DMS153 treated with DMSO at 0.1 percent for 48 hours (cell line): ENCODE measurements around the gene KCTD11.
"Not testable (repeated sequence)": the region's sequence is repeated elsewhere in the genome, so short reads cannot be mapped to it uniquely, and the experiment has no call there.

Experiments
- DNase-seq: peaks from one replicate; lab custom pipeline; 2025; ENCODE audit not compliant: unreplicated experiment; lab: John Stamatoyannopoulos, UW

Gene KCTD11

GRCh38 chr17:7322520-7323194, 29.3 kb upstream of the KCTD11 start:
- DNase-seq: no peak

- no peak for DNase-seq
These were observed 28.1 kb upstream of the KCTD11 start for GRCh38 chr17:7323731-7324437.

DNA sequence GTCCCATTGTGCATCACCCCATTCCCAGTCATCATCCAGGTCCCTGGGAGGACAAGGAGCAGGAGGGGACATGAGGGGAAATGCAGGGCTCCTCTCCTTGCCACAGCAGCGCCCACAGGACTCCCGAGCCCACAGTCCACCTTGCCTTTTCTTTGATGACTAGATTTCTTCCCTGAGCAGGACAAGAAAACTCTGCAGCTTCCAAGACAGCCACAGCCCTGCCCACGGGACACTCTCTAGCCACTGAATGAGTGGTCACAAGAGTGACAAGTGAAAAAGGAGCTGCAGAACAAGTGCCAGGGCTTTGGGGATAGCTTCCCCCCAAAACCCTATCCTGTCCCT, 27.6 kb upstream of the KCTD11 start:
- no peak for DNase-seq

DNA sequence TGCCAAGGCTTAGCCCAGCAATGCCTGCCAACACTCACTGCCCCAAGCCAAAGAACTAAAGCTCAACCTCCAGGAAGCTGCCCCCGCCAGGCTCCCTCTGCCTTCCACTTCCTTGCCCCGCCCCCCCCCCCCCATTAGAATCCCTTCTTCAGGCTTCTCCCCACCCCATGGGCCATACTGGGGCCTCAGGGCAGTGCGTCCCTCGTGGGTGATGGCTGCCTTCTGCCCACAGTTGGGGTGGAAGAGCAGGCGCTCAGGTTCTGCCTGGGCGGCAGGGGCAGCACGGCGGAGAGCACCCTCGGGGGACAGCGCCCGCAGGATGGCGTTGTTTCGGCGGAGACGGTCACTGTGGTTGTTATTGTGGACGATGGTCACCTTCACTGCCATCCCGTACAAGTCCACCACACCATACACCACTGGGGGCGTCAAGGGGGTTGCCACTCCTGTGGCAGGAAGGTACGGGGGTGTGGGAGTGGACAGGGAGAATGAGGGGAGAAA, 26.9 kb upstream of the KCTD11 start:
- no peak for DNase-seq

DNA sequence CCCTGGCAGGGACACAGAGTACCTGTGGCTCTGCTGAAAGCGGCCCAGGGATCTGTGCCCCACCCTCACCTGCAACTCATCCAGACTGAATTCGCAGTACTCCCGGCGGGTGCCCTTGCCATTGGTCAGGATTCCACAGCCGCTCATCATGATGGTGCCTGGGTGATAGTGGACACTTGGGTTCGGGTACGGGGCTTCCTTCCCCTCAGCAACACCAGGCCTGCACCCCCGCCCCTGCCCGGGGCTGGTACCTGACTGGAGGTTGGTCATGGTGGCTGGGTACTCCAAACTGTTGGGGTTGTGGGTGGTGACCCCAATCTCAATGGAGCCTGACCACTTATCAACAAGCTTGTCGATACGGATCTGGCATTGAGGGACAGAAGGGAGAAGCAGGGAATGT, 25.8 kb upstream of the KCTD11 start:
- DNase-seq: no peak

DNA sequence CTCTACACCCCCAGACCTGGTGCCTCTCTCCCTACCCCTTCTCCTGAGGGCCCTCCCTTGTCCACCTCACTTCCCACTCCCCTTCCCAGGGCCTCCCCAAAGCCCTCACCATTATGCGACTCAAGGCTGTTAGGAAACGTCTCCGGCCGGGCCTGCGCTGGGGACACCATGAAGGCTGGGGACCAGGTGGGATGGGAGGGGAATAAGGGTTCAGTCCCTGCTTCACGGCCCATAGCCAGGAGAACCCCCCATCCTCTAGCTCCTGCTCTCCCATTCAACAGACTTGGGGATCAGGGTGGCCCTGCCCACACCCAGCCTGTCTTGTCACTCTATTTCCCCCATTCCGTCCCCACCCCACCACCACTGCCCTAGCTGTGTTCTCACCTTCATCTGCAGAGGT, 24.9 kb upstream of the KCTD11 start:
- DNase-seq: no peak

GRCh38 chr17:7327501-7327900, 24.5 kb upstream of the KCTD11 start:
- no peak for DNase-seq

DNA sequence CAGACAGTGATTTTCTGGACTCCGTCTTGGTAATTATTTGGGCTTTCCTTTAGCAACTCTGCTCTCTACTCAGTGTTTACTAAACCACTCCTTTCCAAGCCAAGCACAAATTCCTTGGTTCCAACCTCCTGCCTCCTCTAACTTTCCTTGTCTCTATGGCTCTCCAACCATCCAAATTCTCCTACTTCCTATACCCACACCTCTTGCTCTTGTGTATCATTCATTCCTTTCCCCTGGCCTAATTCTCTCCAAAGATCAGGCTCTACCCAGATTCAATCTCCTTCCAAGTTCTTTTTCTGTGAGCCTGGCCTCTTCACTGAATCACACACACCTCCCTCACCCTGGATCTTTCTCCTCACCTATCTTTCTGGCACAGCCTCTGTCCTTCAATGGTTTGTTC, 24.0 kb upstream of the KCTD11 start:
- no peak for DNase-seq

DNA sequence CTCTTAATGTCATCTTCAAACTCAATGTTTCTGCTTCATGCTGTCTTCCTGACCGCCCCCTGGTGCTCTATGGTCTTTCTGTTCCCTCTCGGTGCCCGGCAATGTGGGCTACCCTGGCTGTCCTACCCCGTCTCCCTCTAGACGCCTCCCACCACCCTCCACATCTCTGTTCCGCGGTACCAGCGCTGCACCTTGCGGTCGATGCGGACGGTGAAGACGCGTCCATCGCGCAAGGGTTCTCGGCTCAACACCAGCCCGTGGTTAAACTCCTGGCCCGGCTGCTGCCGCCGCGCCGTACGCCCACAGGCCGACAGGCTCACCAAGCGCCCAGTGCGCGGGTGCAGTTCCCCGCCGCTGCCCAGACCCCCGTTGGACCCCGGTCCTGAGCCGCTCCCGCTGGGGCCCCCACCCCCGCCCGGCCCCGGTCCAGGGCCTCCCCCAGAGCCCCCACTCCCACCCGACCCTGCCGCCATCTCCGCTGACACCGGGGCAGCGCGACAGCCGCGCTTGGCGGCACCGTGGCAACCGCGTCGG, 23.1 kb upstream of the KCTD11 start, which contains the start of gene NEURL4:
Gene NEURL4, minus strand, starts transcription at position 496 of the 534 bp plus-strand sequence. Its CDS starts 23 bp downstream, at position 473.
- DNase-seq: no peak

DNA sequence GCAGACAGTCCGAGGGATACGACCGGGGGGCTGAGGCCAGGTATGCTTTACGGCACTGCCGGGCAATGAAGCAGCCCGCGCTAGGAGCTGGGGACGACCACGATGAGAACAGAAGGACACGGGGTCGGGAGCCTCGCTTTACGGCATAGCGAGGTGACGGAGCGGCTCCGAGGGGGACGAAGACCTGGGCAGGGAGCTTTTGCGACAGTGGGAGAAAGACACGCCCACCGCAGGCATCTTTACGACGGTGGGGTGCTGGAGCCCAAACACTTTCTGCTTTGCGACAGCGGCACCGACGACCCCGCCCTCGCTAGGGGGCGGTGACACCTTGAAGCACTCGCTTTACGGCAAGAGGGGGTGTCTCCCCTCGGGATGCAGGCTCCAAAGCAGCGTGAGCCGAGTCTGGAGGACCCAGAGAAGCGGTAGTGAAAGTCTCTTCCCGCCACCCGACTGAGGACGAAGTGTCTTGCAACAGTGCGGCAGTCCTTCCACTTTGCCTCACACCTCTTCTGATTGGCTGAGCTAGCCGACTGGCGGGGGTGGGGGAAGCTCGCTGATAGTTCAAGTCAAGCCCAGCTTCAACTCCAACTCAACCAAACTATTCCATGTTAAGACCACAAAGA, 22.5 kb upstream of the KCTD11 start:
- peak; percentile 60 for DNase-seq

GRCh38 chr17:7329997-7330637, 21.8 kb upstream of the KCTD11 start:
- peak; percentile 10 for DNase-seq

DNA sequence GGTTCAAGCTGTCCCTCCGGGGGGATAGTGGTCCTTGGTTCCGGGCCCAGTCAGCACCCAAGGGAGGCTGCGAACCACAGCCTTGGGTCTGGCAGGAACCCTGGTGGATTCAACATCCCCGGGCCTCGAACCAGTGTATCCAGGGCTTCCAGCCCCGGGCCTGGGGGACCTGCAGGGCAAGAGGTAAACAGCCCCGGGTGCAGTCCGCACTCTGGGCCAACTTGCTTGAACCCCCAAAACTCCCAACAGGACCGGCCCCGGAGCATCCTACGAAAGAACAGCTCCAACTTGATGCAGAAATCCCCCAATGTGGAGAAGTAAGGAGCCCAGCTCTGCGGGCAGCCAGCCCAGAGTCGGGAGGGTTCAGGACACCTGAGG, 21.3 kb upstream of the KCTD11 start:
- DNase-seq: no peak

GRCh38 chr17:7332111-7332510, 19.9 kb upstream of the KCTD11 start:
- DNase-seq: no peak

GRCh38 chr17:7332600-7333069, 19.3 kb upstream of the KCTD11 start:
- not testable (repeated sequence) for DNase-seq

- no peak for DNase-seq
These were observed 16.9 kb upstream of the KCTD11 start for GRCh38 chr17:7334938-7335538.

DNA sequence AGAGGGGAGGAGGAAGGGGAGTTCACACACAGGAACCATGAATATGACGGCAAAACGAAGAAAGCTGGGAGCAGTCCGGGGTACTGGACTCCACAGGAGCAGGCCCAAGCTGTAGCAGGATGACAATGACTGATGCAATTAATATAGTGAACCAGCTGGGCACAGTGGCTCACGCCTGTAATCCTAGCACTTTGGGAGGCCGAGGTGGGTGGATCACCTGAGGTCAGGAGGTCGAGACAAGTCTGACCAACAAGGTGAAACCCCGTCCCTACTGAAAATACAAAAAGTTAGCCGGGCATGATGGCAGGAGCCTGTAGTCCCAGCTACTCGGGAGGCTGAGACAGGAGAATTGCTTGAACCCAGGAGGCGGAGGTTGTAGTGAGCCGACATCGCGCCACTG, 16.2 kb upstream of the KCTD11 start:
- DNase-seq: not testable (repeated sequence)

DNA sequence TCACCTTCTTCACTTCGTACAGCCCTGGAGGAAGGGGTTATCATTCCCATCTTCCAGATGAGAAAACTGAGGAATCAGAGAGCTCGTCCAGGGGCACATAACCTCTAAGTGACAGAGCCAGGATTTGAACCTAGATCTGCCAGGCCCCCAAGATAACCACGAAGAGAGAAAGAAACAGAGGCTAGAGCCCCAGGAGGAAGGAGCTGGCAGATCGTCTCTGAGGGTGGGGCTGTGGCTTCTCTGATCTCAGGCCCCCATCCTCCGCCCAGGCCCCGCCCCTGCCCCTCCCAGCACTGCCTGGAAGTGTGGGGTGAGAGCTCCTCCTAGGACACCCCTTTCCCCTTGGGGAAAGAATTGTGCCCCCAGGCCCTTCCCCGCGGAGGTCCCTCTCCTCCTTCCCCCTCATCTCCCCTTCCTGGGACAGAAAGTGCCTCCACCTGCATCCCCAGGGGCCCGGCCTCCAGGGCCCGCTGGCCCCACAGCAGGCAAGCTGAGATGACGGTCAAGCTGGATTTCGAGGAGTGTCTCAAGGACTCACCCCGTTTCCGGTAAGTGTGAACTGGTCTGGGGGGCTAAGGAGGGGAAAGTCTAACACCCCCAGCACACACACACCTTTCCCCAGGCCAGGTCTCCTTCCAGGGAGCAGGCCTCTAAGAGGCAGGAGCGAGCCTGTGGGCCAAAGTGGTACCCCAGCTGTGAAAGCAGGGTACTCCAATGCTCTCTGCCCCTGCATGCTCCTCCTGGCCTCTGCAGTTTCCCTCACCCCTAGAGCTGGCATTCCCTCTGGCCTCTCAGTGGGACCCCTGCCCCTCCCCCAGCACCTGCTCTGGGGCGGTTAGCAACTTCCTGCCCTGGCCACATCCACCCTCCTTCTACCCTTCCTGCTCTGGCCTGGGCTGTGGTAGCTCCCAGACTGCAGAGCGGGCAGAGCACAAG, 15.5 kb upstream of the KCTD11 start, which contains the start of gene ACAP1:
Gene ACAP1, plus strand, starts transcription at position 290 of the 936 bp plus-strand sequence. Its CDS starts 206 bp downstream, at position 496.
- DNase-seq: no peak

- DNase-seq: not testable (repeated sequence)
These were observed 14.4 kb upstream of the KCTD11 start for GRCh38 chr17:7337600-7337999.

DNA sequence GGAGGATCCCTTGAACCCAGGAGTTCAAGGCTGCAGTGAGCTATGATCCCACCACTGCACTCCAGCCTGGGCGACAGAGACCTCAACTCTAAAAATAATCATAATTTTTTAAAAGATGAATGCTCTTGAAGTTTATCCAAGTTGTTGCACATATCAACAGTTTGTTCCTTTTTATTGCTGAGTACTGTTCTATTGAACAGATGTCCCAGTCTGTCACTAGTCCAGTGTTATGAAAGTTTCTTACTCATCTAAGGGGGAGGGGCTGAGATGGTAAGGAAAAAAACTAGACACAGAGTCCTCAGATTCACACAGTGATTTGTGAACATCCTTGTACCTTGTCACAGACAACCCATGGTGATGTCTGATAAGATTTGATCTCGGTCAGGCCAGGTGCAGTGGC, 11.8 kb upstream of the KCTD11 start:
- no peak for DNase-seq

- no peak for DNase-seq
These were observed 10.1 kb upstream of the KCTD11 start for GRCh38 chr17:7341842-7342241.
